Measurements from ENCODE around the gene ATAD5.

- TF ChIP-seq CTCF (IDR thresholded peaks at IDR 0.05), result no peak
- TF ChIP-seq IRF3 (IDR thresholded peaks at IDR 0.05; ENCODE audit: low read depth, low read length), result no peak
- TF ChIP-seq PBX3 (IDR thresholded peaks at IDR 0.05), result no peak
- no peak for TF ChIP-seq CHD2 (IDR thresholded peaks at IDR 0.05; ENCODE audit: low read length, partially characterized antibody)
- no peak for TF ChIP-seq RFX5 (IDR thresholded peaks at IDR 0.05; ENCODE audit: low read length)
- no peak for TF ChIP-seq RAD21 (IDR thresholded peaks at IDR 0.05; ENCODE audit: low read length)
- no peak for TF ChIP-seq EZH2phosphoT487 (IDR thresholded peaks at IDR 0.05; ENCODE audit: borderline replicate concordance, low read depth)
These were observed 4.7 kb upstream of the ATAD5 start for GRCh38 chr17:30827082-30827481.

Measured in SK-N-SH (cell line).